Smooth muscle cell (in vitro differentiated cells): ENCODE measurements around the gene SIN3A. TPM values are rescaled to one million over a fixed set of nuclear protein-coding genes. Genes with fewer than 3 reads are reported as not detected.

ENCODE experiments used
- DNase-seq: peaks from one replicate; lab custom pipeline; 2025; ENCODE audit not compliant: unreplicated experiment; lab: John Stamatoyannopoulos, UW
- H2AFZ ChIP-seq: fragments of 200-600 bp; sonication (generic); 2 replicates; pipeline ENCODE4 v1.6.0; 2016; ENCODE audit warnings: antibody characterized with exemption, low read depth, mild to moderate bottlenecking
- H3F3A ChIP-seq: fragments of 200-600 bp; sonication (generic); 2 replicates; pipeline ENCODE4 v1.6.0; 2017; ENCODE audit warnings: antibody characterized with exemption, low read depth
- H3K27ac ChIP-seq: fragments of 200-600 bp; sonication (generic); 2 replicates; pipeline ENCODE4 v1.5.1; 2016; ENCODE audit warnings: low read depth, mild to moderate bottlenecking
- H3K27me3 ChIP-seq: fragments of 200-600 bp; sonication (generic); 2 replicates; pipeline ENCODE4 v1.6.1; 2016; ENCODE audit warnings: low read depth, mild to moderate bottlenecking
- H3K36me3 ChIP-seq: fragments of 200-600 bp; sonication (generic); 2 replicates; pipeline ENCODE4 v1.5.1; 2016; ENCODE audit warnings: low read depth
- H3K4me1 ChIP-seq: fragments of 200-600 bp; sonication (generic); 2 replicates; pipeline ENCODE4 v1.5.1; 2016; ENCODE audit warnings: low read depth
- H3K4me2 ChIP-seq: fragments of 200-600 bp; sonication (generic); 2 replicates; pipeline ENCODE4 v1.6.0; 2016; ENCODE audit warnings: mild to moderate bottlenecking
- H3K4me3 ChIP-seq: fragments of 200-600 bp; sonication (generic); 2 replicates; pipeline ENCODE4 v1.5.1; 2016; ENCODE audit warnings: mild to moderate bottlenecking
- H3K79me2 ChIP-seq: fragments of 200-600 bp; sonication (generic); 2 replicates; pipeline ENCODE4 v1.6.0; 2016; ENCODE audit warnings: low read depth, mild to moderate bottlenecking
- H3K9ac ChIP-seq: fragments of 200-600 bp; sonication (generic); 2 replicates; pipeline ENCODE4 v1.6.0; 2016; ENCODE audit warnings: low read depth
- H3K9me3 ChIP-seq: fragments of 200-600 bp; sonication (generic); replicated peaks from 2 replicates; pipeline ENCODE4 v1.5.1; 2016; ENCODE audit warnings: low read depth
- H4K20me1 ChIP-seq: fragments of 200-600 bp; sonication (generic); 2 replicates; pipeline ENCODE4 v1.6.0; 2016; ENCODE audit warnings: low read depth
- CTCF ChIP-seq: fragments of 200-600 bp; sonication (generic); IDR thresholded peaks from 2 replicates; pipeline ENCODE4 v1.5.1; 2017; ENCODE audit warnings: borderline replicate concordance, mild to moderate bottlenecking, antibody characterized with exemption; ENCODE audit not compliant: insufficient read depth, poor library complexity, severe bottlenecking
- WGBS: methylation state at CpG from one replicate; pipeline ENCODE4 v1.1.7; 2016; ENCODE audit warnings: low lambda C conversion rate; 5-methylcytosine and 5-hydroxymethylcytosine counted together
- polyA plus RNA-seq: library from polyadenylated mRNA; unstranded; fragments of >200 nt; fragmentation: Nextera tagmentation; extraction: Ambion mirVana; gene quantifications from 2 replicates; pipeline ENCODE4 v1.2.1, GENCODE V29; 2016
- total RNA-seq: library from RNA; depleted of rRNA; stranded (reverse); fragments of >200 nt; gene quantifications from 2 replicates; pipeline ENCODE4 v1.2.3, GENCODE V29; 2014

The SIN3A gene
- total and polyA plus RNA-seq, 2 experiments from 2014 or later, result 12.0 to 40.7 TPM

- Histone ChIP-seq H2AFZ (no peak overlapping the region), H3K9me3 (no peaks in the 10 kb centered on the region), H4K20me1 (no peaks in the 10 kb centered on the region), H3K9ac (no peak overlapping the region), H3K79me2 (no peaks in the 10 kb centered on the region), H3K4me2 (no peak overlapping the region), H3K4me3 (no peak overlapping the region), H3K27ac (no peak overlapping the region), H3F3A (no peaks in the 10 kb centered on the region), H3K36me3 (no peaks in the 10 kb centered on the region), H3K4me1 (no peaks in the 10 kb centered on the region), H3K27me3 (no peaks in the 10 kb centered on the region)
- no peak for DNase-seq
- TF ChIP-seq CTCF, result no peak
- WGBS, result 94% methylated on average over 2 of the region's 2 CpGs
Measured at GRCh38 chr15:75329571-75329970, 121.9 kb downstream of the SIN3A start.

- Histone ChIP-seq H3K36me3 (no peaks in the 10 kb centered on the region), H3K27ac (no peak overlapping the region), H3K4me2 (no peak overlapping the region), H4K20me1 (no peaks in the 10 kb centered on the region), H3K27me3 (no peaks in the 10 kb centered on the region), H3K9me3 (no peaks in the 10 kb centered on the region), H3K9ac (no peak overlapping the region), H3F3A (no peaks in the 10 kb centered on the region), H3K4me3 (no peak overlapping the region), H3K79me2 (no peaks in the 10 kb centered on the region), H2AFZ (no peak overlapping the region), H3K4me1 (no peaks in the 10 kb centered on the region)
- DNase-seq, result no peak
- WGBS, result 76% methylated on average over 10 of the region's 10 CpGs
- TF ChIP-seq CTCF, result no peak
Measured at GRCh38 chr15:75328493-75329314, 122.8 kb downstream of the SIN3A start.

GRCh38 chr15:75327491-75327890, 124.0 kb downstream of the SIN3A start:
- Histone ChIP-seq H3K9ac (no peak overlapping the region), H4K20me1 (no peaks in the 10 kb centered on the region), H3K4me1 (no peaks in the 10 kb centered on the region), H2AFZ (no peak overlapping the region), H3K27ac (no peak overlapping the region), H3K36me3 (no peaks in the 10 kb centered on the region), H3K27me3 (no peaks in the 10 kb centered on the region), H3K4me3 (no peak overlapping the region), H3F3A (no peaks in the 10 kb centered on the region), H3K4me2 (no peak overlapping the region), H3K79me2 (no peaks in the 10 kb centered on the region), H3K9me3 (no peaks in the 10 kb centered on the region)
- DNase-seq, result no peak
- WGBS, result 84% methylated on average over 3 of the region's 3 CpGs
- TF ChIP-seq CTCF, result no peak

GRCh38 chr15:75327005-75327404, 124.5 kb downstream of the SIN3A start:
- Histone ChIP-seq H3K27ac (no peak overlapping the region), H3K9ac (no peak overlapping the region), H3K9me3 (no peaks in the 10 kb centered on the region), H3K27me3 (peaks cover 4% of the 10 kb centered on the region), H3K4me2 (no peak overlapping the region), H2AFZ (no peak overlapping the region), H3K4me3 (no peak overlapping the region), H4K20me1 (no peaks in the 10 kb centered on the region), H3K36me3 (no peaks in the 10 kb centered on the region), H3K79me2 (no peaks in the 10 kb centered on the region), H3K4me1 (no peaks in the 10 kb centered on the region), H3F3A (no peaks in the 10 kb centered on the region)
- TF ChIP-seq CTCF, result no peak
- DNase-seq, result no peak
- WGBS, result 84% methylated on average over 4 of the region's 4 CpGs
